ENCODE results near the gene RABGAP1L.

RABGAP1L gene

DNA sequence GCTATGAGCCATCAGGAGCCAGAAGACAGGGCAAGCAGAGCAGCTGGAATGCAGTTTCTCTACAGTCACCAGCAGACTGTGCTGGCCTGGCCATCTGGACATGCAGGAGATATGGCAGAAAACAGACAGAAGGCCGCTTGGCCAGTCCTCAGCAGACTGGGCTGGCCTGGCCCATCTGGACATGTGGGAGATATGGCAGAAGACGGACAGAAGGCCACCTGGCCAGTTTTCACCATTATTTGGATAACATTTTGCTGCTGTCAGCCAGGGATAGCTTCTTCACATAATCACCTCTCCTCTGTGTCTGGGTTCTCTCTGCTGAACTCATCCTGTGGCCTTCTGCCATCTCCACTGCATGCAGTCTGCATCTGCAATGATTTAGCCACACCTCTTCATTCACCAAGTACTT is 815.4 kb downstream of the RABGAP1L start:
- Histone ChIP-seq H3K36me3 (replicated peaks; ENCODE audit: low read depth, low read length) (peaks cover 5% of the 10 kb centered on the region), H3K9ac (ENCODE audit: low read length) (no peak overlapping the region), H3K9me3 (ENCODE audit: insufficient read depth, low read length) (no peaks in the 10 kb centered on the region), H2AFZ (ENCODE audit: low read depth, low read length) (no peak overlapping the region), H3K4me3 (ENCODE audit: low read length) (no peak overlapping the region), H3K27me3 (ENCODE audit: low read depth, low read length) (no peaks in the 10 kb centered on the region), H3K27ac (ENCODE audit: low read length) (no peak overlapping the region), H3K4me2 (ENCODE audit: low read length) (no peak overlapping the region), H4K20me1 (ENCODE audit: insufficient read depth, low read length) (0 out of 2 replicates have a peak, but pooled peaks cover 2% of the 10 kb centered on the region), H3K79me2 (ENCODE audit: low read length) (no peaks in the 10 kb centered on the region), H3K4me1 (ENCODE audit: low read length) (peaks cover 29% of the 10 kb centered on the region)
- TF ChIP-seq CTCF (IDR thresholded peaks at IDR 0.05; ENCODE audit: low read depth, low read length): no peak
- no peak for TF ChIP-seq EZH2phosphoT487 (IDR thresholded peaks at IDR 0.05; ENCODE audit: low read depth)

- Histone ChIP-seq H3K4me3 (ENCODE audit: low read length) (no peak overlapping the region), H3K9ac (ENCODE audit: low read length) (no peak overlapping the region), H3K79me2 (ENCODE audit: low read length) (no peaks in the 10 kb centered on the region), H4K20me1 (ENCODE audit: insufficient read depth, low read length) (0 out of 2 replicates have a peak, but pooled peaks cover 2% of the 10 kb centered on the region), H3K4me1 (ENCODE audit: low read length) (peaks cover 34% of the 10 kb centered on the region), H2AFZ (ENCODE audit: low read depth, low read length) (no peak overlapping the region), H3K27me3 (ENCODE audit: low read depth, low read length) (no peaks in the 10 kb centered on the region), H3K27ac (ENCODE audit: low read length) (no peak overlapping the region), H3K36me3 (replicated peaks; ENCODE audit: low read depth, low read length) (peaks cover 4% of the 10 kb centered on the region), H3K4me2 (ENCODE audit: low read length) (no peak overlapping the region), H3K9me3 (ENCODE audit: insufficient read depth, low read length) (no peaks in the 10 kb centered on the region)
- TF ChIP-seq EZH2phosphoT487 (IDR thresholded peaks at IDR 0.05; ENCODE audit: low read depth) (no peak), CTCF (IDR thresholded peaks at IDR 0.05; ENCODE audit: low read depth, low read length) (no peak)
These were observed 816.4 kb downstream of the RABGAP1L start for GRCh38 chr1:174975764-174976163.

- H3K27me3 ChIP-seq (ENCODE audit: low read depth, low read length): no peaks in the 10 kb centered on the region
- H3K9ac ChIP-seq (ENCODE audit: low read length): no peak overlapping the region
- H3K27ac ChIP-seq (ENCODE audit: low read length): no peak overlapping the region
- no peaks in the 10 kb centered on the region for H3K79me2 ChIP-seq (ENCODE audit: low read length)
- peak overlapping the region; percentile 51 for H3K4me2 ChIP-seq (ENCODE audit: low read length)
- no peak overlapping the region for H3K4me3 ChIP-seq (ENCODE audit: low read length)
- 0 out of 2 replicates have a peak, but pooled peaks cover 2% of the 10 kb centered on the region for H4K20me1 ChIP-seq (ENCODE audit: insufficient read depth, low read length)
- peaks cover 4% of the 10 kb centered on the region for H3K36me3 ChIP-seq (replicated peaks; ENCODE audit: low read depth, low read length)
- peaks cover 30% of the 10 kb centered on the region for H3K4me1 ChIP-seq (ENCODE audit: low read length)
- H3K9me3 ChIP-seq (ENCODE audit: insufficient read depth, low read length): no peaks in the 10 kb centered on the region
- TF ChIP-seq CTCF (IDR thresholded peaks at IDR 0.05; ENCODE audit: low read depth, low read length): no peak
- no peak for TF ChIP-seq EZH2phosphoT487 (IDR thresholded peaks at IDR 0.05; ENCODE audit: low read depth)
- no peak overlapping the region for H2AFZ ChIP-seq (ENCODE audit: low read depth, low read length)
These were observed 817.3 kb downstream of the RABGAP1L start for GRCh38 chr1:174976436-174977108.

DNA sequence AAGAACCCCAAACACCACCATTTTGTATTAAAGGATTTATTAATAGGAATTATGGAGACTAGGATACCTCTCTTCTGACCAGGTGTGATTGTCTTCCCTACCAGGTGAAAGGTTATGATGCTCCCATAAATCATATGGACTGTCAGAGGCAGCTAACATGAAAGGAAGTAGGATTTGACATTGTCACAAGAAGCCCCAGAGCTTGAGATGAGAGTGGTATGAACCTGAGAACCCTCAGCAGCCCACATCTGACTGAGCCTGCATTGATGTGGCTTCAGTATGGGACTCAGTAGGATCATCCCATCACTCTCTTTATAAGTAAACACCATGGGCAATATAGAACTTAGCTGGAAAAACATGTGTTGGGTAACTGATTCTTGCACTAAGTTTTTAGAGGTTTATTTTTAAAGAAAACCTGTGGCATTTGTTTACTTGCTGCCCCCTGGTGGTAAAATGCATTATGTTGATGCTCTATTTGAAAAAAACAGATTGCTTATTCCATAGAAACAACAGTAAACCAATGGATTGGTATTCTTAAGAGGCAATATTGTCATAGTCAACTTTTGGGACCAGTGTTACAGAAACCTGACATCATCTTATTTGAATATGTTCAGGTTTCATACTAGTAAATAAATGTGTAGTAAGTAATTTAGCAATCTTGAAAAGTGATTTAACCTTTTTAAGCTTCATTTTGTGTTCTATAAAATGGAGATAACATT is 823.8 kb downstream of the RABGAP1L start:
- no peaks in the 10 kb centered on the region for H3K27me3 ChIP-seq (ENCODE audit: low read depth, low read length)
- H3K9ac ChIP-seq (ENCODE audit: low read length): no peak overlapping the region
- TF ChIP-seq CTCF (IDR thresholded peaks at IDR 0.05; ENCODE audit: low read depth, low read length): peak; percentile 93
- no peak for TF ChIP-seq EZH2phosphoT487 (IDR thresholded peaks at IDR 0.05; ENCODE audit: low read depth)
- H3K9me3 ChIP-seq (ENCODE audit: insufficient read depth, low read length): no peaks in the 10 kb centered on the region
- H3K27ac ChIP-seq (ENCODE audit: low read length): no peak overlapping the region
- peaks cover 6% of the 10 kb centered on the region for H3K4me1 ChIP-seq (ENCODE audit: low read length)
- H2AFZ ChIP-seq (ENCODE audit: low read depth, low read length): no peak overlapping the region
- no peaks in the 10 kb centered on the region for H3K79me2 ChIP-seq (ENCODE audit: low read length)
- no peaks in the 10 kb centered on the region for H4K20me1 ChIP-seq (ENCODE audit: insufficient read depth, low read length)
- peaks cover 11% of the 10 kb centered on the region for H3K36me3 ChIP-seq (replicated peaks; ENCODE audit: low read depth, low read length)
- H3K4me3 ChIP-seq (ENCODE audit: low read length): no peak overlapping the region
- H3K4me2 ChIP-seq (ENCODE audit: low read length): no peak overlapping the region
